ENCODE data around the gene NAA40.

Gene NAA40

GRCh38 chr11:63931045-63931444 lies 7.8 kb upstream of the NAA40 start:
- in situ Hi-C loops (cut with HindIII; ENCODE audit: low pct_unique_long_range_greater_than_20kb, low sequenced_read_pairs), result loop anchor here (5.0 kb wide), 1 partner anchor 94 kb away; the partner anchor contains the start of gene MARK2
- no peak for TF ChIP-seq JUND (IDR thresholded peaks at IDR 0.05; ENCODE audit: low read depth)
- DNase-seq (ENCODE audit: low read depth in 1 of 2, low spot score in 1 of 2), result no peak

- in situ Hi-C loops (cut with HindIII; ENCODE audit: low pct_unique_long_range_greater_than_20kb, low sequenced_read_pairs), result loop anchor here (5.0 kb wide), 1 partner anchor 95 kb away; the partner anchor contains the start of gene MARK2
- no peak for TF ChIP-seq JUND (IDR thresholded peaks at IDR 0.05; ENCODE audit: low read depth)
- DNase-seq (ENCODE audit: low read depth in 1 of 2, low spot score in 1 of 2), result no peak
Observed at GRCh38 chr11:63931876-63932275, 6.9 kb upstream of the NAA40 start.

- no peak for DNase-seq (ENCODE audit: low read depth in 1 of 2, low spot score in 1 of 2)
- no peak for TF ChIP-seq JUND (IDR thresholded peaks at IDR 0.05; ENCODE audit: low read depth)
- in situ Hi-C loops (cut with HindIII; ENCODE audit: low pct_unique_long_range_greater_than_20kb, low sequenced_read_pairs), result loop anchor here (5.0 kb wide), 1 partner anchor 96 kb away; the partner anchor contains the start of gene MARK2
Observed at GRCh38 chr11:63933459-63933858, 5.3 kb upstream of the NAA40 start.

GRCh38 chr11:63937713-63938478 lies 906 bp upstream of the NAA40 start:
- in situ Hi-C loops (cut with HindIII; ENCODE audit: low pct_unique_long_range_greater_than_20kb, low sequenced_read_pairs), result no loop called here
- no peak for TF ChIP-seq JUND (IDR thresholded peaks at IDR 0.05; ENCODE audit: low read depth)
- peak; percentile 66 to 87 for DNase-seq (ENCODE audit: low read depth in 1 of 2, low spot score in 1 of 2)

- DNase-seq (ENCODE audit: low read depth in 1 of 2, low spot score in 1 of 2), result peak in 1 of 2 experiments; percentile 54
- no peak for TF ChIP-seq JUND (IDR thresholded peaks at IDR 0.05; ENCODE audit: low read depth)
- in situ Hi-C loops (cut with HindIII; ENCODE audit: low pct_unique_long_range_greater_than_20kb, low sequenced_read_pairs), result no loop called here
Observed at GRCh38 chr11:63939397-63939891, 642 bp downstream of the NAA40 start.

GRCh38 chr11:63940786-63941185 lies 2.0 kb downstream of the NAA40 start:
- TF ChIP-seq JUND (IDR thresholded peaks at IDR 0.05; ENCODE audit: low read depth), result no peak
- no peak for DNase-seq (ENCODE audit: low read depth in 1 of 2, low spot score in 1 of 2)
- in situ Hi-C loops (cut with HindIII; ENCODE audit: low pct_unique_long_range_greater_than_20kb, low sequenced_read_pairs), result no loop called here

DNA sequence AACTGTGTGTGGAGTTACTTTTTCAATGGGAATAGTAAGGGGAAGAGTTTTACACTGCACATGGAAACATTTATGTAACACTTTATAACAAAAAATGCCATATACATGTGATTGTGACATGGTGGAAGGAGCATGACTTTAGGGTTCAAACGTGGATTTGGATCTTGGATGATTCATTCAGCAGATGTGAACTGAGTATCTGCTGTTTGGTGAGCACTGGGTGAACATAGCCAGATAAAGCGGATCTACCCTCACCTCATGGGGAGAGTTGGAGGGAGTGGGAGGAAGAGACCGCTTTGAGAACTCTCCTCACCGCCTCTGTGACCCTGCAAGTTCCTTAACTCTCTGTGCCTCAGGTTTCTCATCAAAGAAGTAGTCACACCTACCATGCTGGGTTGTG lies 3.1 kb downstream of the NAA40 start:
- no peak for DNase-seq (ENCODE audit: low read depth in 1 of 2, low spot score in 1 of 2)
- TF ChIP-seq JUND (IDR thresholded peaks at IDR 0.05; ENCODE audit: low read depth), result no peak
- in situ Hi-C loops (cut with HindIII; ENCODE audit: low pct_unique_long_range_greater_than_20kb, low sequenced_read_pairs), result no loop called here

DNA sequence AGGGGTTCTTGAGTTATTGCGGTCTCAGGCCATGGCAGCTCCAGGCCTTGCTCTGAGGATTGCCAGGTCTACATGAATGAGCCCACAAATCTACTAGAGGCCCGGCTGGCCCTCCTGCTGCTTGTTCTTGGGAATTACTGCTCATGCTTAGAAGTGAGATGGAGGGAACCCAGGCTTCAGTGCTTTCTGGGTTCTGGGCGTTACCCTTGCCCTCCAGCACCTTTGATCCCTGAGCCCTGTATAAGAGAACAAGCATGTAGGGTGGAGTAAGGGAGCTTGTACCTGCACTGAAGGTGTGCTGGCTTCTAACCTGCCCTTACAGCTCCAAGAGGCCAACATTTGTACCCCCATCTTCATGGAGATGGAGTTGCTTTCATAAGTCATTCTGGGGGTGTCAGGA lies 4.0 kb downstream of the NAA40 start:
- no peak for TF ChIP-seq JUND (IDR thresholded peaks at IDR 0.05; ENCODE audit: low read depth)
- no peak for DNase-seq (ENCODE audit: low read depth in 1 of 2, low spot score in 1 of 2)
- in situ Hi-C loops (cut with HindIII; ENCODE audit: low pct_unique_long_range_greater_than_20kb, low sequenced_read_pairs), result no loop called here

DNA sequence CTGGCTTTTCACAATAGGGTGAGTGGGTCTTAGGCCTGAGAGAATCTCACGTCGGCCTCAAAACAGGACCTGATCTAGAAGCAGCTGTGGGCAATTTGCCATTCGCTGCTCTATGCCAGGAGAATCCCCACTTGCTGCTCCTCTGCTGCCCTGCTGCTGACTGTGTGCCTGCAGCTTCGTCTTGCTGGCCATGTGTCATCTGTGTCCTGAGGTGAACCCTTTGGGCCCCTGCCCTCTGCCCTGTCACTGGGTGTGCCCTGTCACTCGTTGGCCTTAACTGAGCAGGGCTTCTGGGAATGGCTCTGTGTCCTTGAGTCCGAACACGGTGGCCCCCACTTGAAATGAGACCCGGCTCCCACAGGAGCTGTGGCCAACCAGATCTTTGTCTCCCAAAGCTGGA lies 6.2 kb downstream of the NAA40 start:
- in situ Hi-C loops (cut with HindIII; ENCODE audit: low pct_unique_long_range_greater_than_20kb, low sequenced_read_pairs), result no loop called here
- TF ChIP-seq JUND (IDR thresholded peaks at IDR 0.05; ENCODE audit: low read depth), result no peak
- DNase-seq (ENCODE audit: low read depth in 1 of 2, low spot score in 1 of 2), result no peak

DNA sequence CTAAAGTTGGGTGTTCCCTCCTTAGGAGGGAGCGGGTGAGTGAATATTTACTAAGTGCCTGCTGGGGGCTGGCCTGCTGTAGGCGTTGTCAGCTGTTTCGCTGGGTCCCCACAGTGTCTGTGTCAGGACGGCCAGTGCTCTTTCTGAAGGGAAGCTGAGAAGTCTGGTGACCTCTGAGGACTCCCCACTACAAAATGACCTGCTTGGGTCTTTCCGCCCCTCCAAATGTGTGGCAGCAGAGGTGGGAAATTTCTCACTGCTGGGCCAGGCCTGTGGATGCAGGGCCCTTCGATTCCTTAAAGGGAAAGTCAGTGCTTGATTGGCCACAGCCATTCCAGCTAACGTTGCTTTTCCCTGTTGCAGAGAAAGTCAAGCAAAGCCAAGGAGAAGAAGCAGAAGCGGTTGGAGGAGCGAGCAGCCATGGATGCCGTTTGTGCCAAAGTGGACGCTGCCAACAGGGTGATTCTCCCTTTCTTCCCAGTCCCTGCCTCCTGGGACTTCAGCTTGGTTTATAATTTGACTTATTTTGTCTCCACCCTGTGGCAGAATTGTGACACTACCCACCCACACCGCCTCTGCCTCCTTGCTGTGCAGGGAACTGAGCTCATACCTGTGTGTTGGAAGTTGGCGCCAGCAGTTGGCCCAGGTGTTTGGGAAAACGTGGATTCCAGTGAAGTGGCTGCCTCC lies 6.8 kb downstream of the NAA40 start:
- DNase-seq (ENCODE audit: low read depth in 1 of 2, low spot score in 1 of 2), result peak; percentile 81 to 92
- in situ Hi-C loops (cut with HindIII; ENCODE audit: low pct_unique_long_range_greater_than_20kb, low sequenced_read_pairs), result no loop called here
- TF ChIP-seq JUND (IDR thresholded peaks at IDR 0.05; ENCODE audit: low read depth), result no peak

GRCh38 chr11:63951779-63952536 lies 13.2 kb downstream of the NAA40 start:
- no peak for DNase-seq (ENCODE audit: low read depth in 1 of 2, low spot score in 1 of 2)
- in situ Hi-C loops (cut with HindIII; ENCODE audit: low pct_unique_long_range_greater_than_20kb, low sequenced_read_pairs), result no loop called here
- no peak for TF ChIP-seq JUND (IDR thresholded peaks at IDR 0.05; ENCODE audit: low read depth)

DNA sequence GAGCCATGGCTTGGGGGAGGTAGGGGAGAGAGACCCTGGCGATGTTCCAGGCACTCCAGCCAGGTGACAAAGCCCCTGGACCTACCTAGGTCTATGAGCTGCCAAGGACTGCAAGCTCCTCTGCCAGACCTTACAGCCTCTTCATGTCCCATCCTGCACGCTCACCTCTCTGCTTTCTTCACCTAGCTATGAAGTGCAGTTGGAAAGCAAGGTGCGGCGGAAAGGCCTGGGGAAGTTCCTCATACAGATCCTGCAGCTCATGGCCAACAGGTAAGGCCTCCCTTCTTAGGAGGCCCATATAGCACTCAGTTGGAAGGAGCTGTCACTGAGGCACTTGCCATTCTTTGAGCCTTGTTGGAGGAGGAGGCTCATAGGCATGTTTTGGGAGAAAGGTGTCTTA lies 13.8 kb downstream of the NAA40 start:
- in situ Hi-C loops (cut with HindIII; ENCODE audit: low pct_unique_long_range_greater_than_20kb, low sequenced_read_pairs), result no loop called here
- DNase-seq (ENCODE audit: low read depth in 1 of 2, low spot score in 1 of 2), result no peak
- TF ChIP-seq JUND (IDR thresholded peaks at IDR 0.05; ENCODE audit: low read depth), result no peak

Data from T47D (cell line).